Measurements from ENCODE around the gene POU6F2. TPM values are rescaled to one million over a fixed set of nuclear protein-coding genes. Genes with fewer than 3 reads are reported as not detected.

POU6F2 gene
- total and polyA plus RNA-seq, 2 donors (not counting 1 experiment from before 2014, with no cell fraction given), result 0.47 TPM; not detected in 1

DNA sequence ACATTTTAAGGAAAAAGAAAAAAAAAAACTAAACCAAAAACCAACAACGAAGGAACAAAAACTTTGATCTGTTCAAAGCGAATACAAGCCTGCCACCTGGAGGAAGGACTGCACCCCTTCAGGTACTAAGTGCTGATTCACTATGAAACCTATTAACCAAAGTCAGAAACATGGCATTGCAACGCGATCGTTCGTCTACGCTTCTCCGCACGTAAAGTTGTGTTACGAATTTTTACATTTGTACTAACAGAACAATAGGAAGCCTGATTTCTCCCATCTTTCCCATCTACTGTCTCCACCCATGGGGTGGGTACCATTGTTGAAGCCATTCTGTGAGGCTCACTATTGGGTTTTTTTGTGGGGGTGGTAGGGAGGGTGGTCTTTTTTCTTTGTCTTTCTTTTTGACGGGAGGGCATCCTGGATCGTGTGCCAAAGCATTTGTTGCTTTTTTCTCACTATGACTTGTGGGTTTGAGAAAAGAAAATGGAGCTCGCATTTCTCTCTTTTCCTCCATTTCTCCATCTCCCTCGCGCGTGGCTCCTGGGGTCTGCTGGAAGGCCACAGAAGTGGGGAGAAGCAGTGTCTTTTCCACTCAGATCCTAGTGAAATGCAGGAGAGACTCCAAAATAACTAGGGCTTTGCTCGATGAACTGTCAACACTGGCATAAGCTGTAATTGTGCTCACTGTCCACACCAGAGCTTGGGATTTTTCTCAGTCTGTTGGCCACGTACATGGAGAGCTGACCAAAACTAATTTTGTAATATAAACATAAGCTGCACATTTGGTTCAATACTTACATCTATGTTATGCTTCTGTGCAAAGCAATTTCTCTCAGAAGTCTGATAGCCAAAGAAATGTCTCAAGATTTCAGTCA is 487.6 kb downstream of the POU6F2 start:
- peaks cover 14% of the 10 kb centered on the region for H3K27me3 Mint-ChIP-seq
- TF ChIP-seq, protein P1, sequence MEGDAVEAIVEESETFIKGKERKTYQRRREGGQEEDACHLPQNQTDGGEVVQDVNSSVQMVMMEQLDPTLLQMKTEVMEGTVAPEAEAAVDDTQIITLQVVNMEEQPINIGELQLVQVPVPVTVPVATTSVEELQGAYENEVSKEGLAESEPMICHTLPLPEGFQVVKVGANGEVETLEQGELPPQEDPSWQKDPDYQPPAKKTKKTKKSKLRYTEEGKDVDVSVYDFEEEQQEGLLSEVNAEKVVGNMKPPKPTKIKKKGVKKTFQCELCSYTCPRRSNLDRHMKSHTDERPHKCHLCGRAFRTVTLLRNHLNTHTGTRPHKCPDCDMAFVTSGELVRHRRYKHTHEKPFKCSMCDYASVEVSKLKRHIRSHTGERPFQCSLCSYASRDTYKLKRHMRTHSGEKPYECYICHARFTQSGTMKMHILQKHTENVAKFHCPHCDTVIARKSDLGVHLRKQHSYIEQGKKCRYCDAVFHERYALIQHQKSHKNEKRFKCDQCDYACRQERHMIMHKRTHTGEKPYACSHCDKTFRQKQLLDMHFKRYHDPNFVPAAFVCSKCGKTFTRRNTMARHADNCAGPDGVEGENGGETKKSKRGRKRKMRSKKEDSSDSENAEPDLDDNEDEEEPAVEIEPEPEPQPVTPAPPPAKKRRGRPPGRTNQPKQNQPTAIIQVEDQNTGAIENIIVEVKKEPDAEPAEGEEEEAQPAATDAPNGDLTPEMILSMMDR (IDR thresholded peaks at IDR 0.05), result peak; percentile 77
- TF ChIP-seq EZH2 (IDR thresholded peaks at IDR 0.05; ENCODE audit: borderline replicate concordance, insufficient read depth, low read depth, low read length, poor library complexity, severe bottlenecking), result no peak
- H3K79me2 ChIP-seq (ENCODE audit: control insufficient read depth, insufficient read depth, low read length), result no peaks in the 10 kb centered on the region
- no peak overlapping the region for H3K4me3 ChIP-seq (ENCODE audit: control extremely low read depth in 1 of 5, extremely low read depth in 1 of 5, insufficient read depth in 1 of 5, low read depth in 2 of 5, low read length in 4 of 5)
- peaks cover 0 to 3% (median 0%) of the 10 kb centered on the region in 4 experiments for H3K27me3 ChIP-seq (replicated peaks in 1 of 4; ENCODE audit: control extremely low read depth in 1 of 4, control insufficient read depth in 3 of 4, insufficient read depth in 4 of 4, low read length in 3 of 4)
- H3K4me1 ChIP-seq (ENCODE audit: control insufficient read depth in 2 of 2, insufficient read depth in 2 of 2, low read length in 2 of 2), result peaks cover 3 to 6% of the 10 kb centered on the region in 2 donors
- intact Hi-C loops (cut with micrococcal nuclease), result loop anchor here (1.0 to 10.0 kb wide), 3 partner anchors 530 to 1068 kb away; no protein-coding TSS in a partner anchor
- H3K36me3 ChIP-seq (replicated peaks in 1 of 2; ENCODE audit: control extremely low read depth in 1 of 2, control insufficient read depth in 1 of 2, extremely low read depth in 1 of 2, insufficient read depth in 2 of 2, low read length in 1 of 2), result no peaks in the 10 kb centered on the region
- H3K4me1 Mint-ChIP-seq, result peaks cover 4% of the 10 kb centered on the region
- H2AFZ ChIP-seq (ENCODE audit: insufficient read depth, low read depth, low read length, poor library complexity, severe bottlenecking), result peak overlapping the region; percentile 18
- no peak overlapping the region for H3K9ac ChIP-seq (ENCODE audit: low read length)
- no peak overlapping the region for H3K4me3 Mint-ChIP-seq
- H3K9me3 Mint-ChIP-seq (ENCODE audit: insufficient read depth), result no peaks in the 10 kb centered on the region
- POLR2A ChIA-PET, result no interaction called here
- 20% methylated on average over 1 of the region's 18 CpGs for WGBS (ENCODE audit: insufficient coverage)
- H3K27ac Mint-ChIP-seq, result no peak overlapping the region
- H3K27ac ChIP-seq (ENCODE audit: low read length in 2 of 2), result no peak overlapping the region
- CTCF ChIA-PET, result interaction anchor here (0.6 to 2.3 kb wide), 7 partner anchors 9 to 1099 kb away, joined by 3 to 6 read pairs (median 5); no protein-coding TSS in a partner anchor
- no peak for ATAC-seq (ENCODE audit: low read depth)
- no peaks in the 10 kb centered on the region for H4K20me1 ChIP-seq (ENCODE audit: control insufficient read depth, insufficient read depth, low read length, poor library complexity, severe bottlenecking)
- peak; percentile 51 for DNase-seq
- H3K4me2 ChIP-seq (replicated peaks; ENCODE audit: low read depth, low read length, poor library complexity, severe bottlenecking), result no peak overlapping the region
- no peaks in the 10 kb centered on the region for H3K9me3 ChIP-seq (ENCODE audit: control extremely low read depth in 1 of 3, control insufficient read depth in 2 of 3, insufficient read depth in 1 of 3, low read length in 2 of 3)

DNA sequence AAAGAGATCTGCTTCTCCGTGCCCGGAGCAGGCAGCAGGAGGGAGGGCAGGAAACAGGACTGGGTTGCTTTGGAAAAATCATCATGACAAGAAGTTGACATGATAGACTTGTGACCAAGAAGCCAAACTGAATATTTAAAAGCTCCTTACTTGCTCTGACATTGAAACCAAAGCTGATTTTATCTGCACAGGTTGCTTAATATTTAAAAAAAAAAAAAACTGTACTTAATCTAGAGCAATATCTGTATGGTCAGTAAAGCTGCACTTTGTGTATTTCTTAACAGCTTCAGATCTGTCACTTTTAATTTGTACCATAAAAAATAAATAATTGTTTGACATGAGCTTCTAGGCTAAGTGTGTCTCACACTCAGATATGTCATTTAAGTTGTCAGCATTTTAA is 490.6 kb downstream of the POU6F2 start:
- no peaks in the 10 kb centered on the region for H3K79me2 ChIP-seq (ENCODE audit: control insufficient read depth, insufficient read depth, low read length)
- 83% methylated on average over 2 of the region's 2 CpGs for WGBS (ENCODE audit: insufficient coverage)
- no peak overlapping the region for H3K27ac Mint-ChIP-seq
- DNase-seq (no peak), ATAC-seq (ENCODE audit: low read depth) (no peak)
- CTCF ChIA-PET, result interaction anchor here (0.7 to 2.5 kb wide), 6 partner anchors 13 to 1738 kb away, joined by 3 to 7 read pairs (median 3); no protein-coding TSS in a partner anchor
- intact Hi-C loops (cut with micrococcal nuclease), result loop anchor here (5.0 to 10.0 kb wide), 2 partner anchors 533 to 1071 kb away; no protein-coding TSS in a partner anchor
- POLR2A ChIA-PET, result no interaction called here
- no peak overlapping the region for H3K9ac ChIP-seq (ENCODE audit: low read length)
- peaks cover 4% of the 10 kb centered on the region for H3K4me1 Mint-ChIP-seq
- no peak overlapping the region for H3K4me3 ChIP-seq (ENCODE audit: control extremely low read depth in 1 of 5, extremely low read depth in 1 of 5, insufficient read depth in 1 of 5, low read depth in 2 of 5, low read length in 4 of 5)
- H3K27ac ChIP-seq (ENCODE audit: low read length in 2 of 2), result no peak overlapping the region
- no peak overlapping the region for H3K4me2 ChIP-seq (replicated peaks; ENCODE audit: low read depth, low read length, poor library complexity, severe bottlenecking)
- no peaks in the 10 kb centered on the region for H3K9me3 Mint-ChIP-seq (ENCODE audit: insufficient read depth)
- TF ChIP-seq EZH2 (IDR thresholded peaks at IDR 0.05; ENCODE audit: borderline replicate concordance, insufficient read depth, low read depth, low read length, poor library complexity, severe bottlenecking), result no peak
- TF ChIP-seq, protein P1 (IDR thresholded peaks at IDR 0.05), result no peak
- H3K9me3 ChIP-seq (ENCODE audit: control extremely low read depth in 1 of 3, control insufficient read depth in 2 of 3, insufficient read depth in 1 of 3, low read length in 2 of 3), result no peaks in the 10 kb centered on the region
- no peaks in the 10 kb centered on the region for H4K20me1 ChIP-seq (ENCODE audit: control insufficient read depth, insufficient read depth, low read length, poor library complexity, severe bottlenecking)
- H3K27me3 Mint-ChIP-seq, result peaks cover 20% of the 10 kb centered on the region
- H3K4me1 ChIP-seq (ENCODE audit: control insufficient read depth in 2 of 2, insufficient read depth in 2 of 2, low read length in 2 of 2), result peaks cover 3 to 6% of the 10 kb centered on the region in 2 donors
- H2AFZ ChIP-seq (ENCODE audit: insufficient read depth, low read depth, low read length, poor library complexity, severe bottlenecking), result no peak overlapping the region
- H3K27me3 ChIP-seq (replicated peaks in 1 of 4; ENCODE audit: control extremely low read depth in 1 of 4, control insufficient read depth in 3 of 4, insufficient read depth in 4 of 4, low read length in 3 of 4), result peaks cover 0 to 3% (median 0%) of the 10 kb centered on the region in 4 experiments
- no peaks in the 10 kb centered on the region for H3K36me3 ChIP-seq (replicated peaks in 1 of 2; ENCODE audit: control extremely low read depth in 1 of 2, control insufficient read depth in 1 of 2, extremely low read depth in 1 of 2, insufficient read depth in 2 of 2, low read length in 1 of 2)
- no peak overlapping the region for H3K4me3 Mint-ChIP-seq
